Body of pancreas (tissue), 4 donors: ENCODE measurements around the gene NELFCD.

Experiments
- CTCF ChIP-seq, 7 experiments: fragments of 450-650 bp in 4 of 7; fragments of 200-600 bp in 3 of 7; sonication (generic) in 3 of 7; IDR thresholded peaks; one replicate each; pipeline ENCODE4 v1.5.1; 2016 to 2019; ENCODE audit warnings: antibody characterized with exemption in 7 of 7
- POLR2A ChIP-seq, 3 donors: fragments of 450-650 bp; IDR thresholded peaks; one replicate each; pipeline ENCODE4 v1.6.1; 2016; ENCODE audit warnings: antibody characterized with exemption in 3 of 3, mild to moderate bottlenecking in 2 of 3

DNA sequence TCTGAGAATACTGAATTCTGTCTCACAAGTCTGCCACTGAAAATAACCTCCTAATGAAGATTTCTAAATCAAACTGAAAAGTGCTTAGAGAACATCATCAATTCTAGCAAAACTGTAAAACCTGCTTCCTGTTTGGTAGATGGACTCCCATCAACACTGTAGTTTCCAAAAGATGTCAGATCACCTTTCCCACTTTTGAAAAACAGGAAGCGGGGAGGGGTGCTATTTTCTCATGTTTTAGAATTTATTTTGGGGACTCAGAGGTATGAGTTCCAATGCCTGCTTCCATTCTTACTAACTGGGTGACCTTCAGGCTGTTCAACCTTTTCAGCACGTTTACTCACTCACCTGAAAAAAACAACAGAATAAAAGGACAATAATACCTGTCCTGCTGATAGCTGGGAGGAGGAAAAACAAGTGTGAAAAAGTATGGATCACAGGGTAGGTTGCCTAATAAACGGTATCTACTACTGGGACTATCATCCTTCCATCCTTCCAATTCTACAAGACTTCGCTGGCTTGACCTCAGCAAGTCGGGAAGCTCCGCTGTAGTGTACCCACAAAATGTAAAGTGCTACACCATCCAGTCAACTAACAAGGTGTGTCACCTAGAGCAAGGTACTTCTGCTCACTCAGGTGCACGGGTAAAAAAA, 50.0 kb downstream of the NELFCD start:
- no peak for TF ChIP-seq CTCF (IDR thresholded peaks at IDR 0.05)
- TF ChIP-seq POLR2A (IDR thresholded peaks at IDR 0.05): no peak
